BLaER1 treated with 17β-estradiol and CSF1 and Interleukin-3, amounts not matched to agents 10 nM and 100 nM (cell line): Measurements from ENCODE around the gene GIPC3.

Experiments
- H3K27ac ChIP-seq, 11 experiments: shearing (Covaris generic); formaldehyde crosslinking; 2 replicates each; pipeline ENCODE4 v1.8.1; 2022
- H3K27me3 ChIP-seq, 11 experiments: shearing (Covaris generic); formaldehyde crosslinking; 2 replicates each; pipeline ENCODE4 v1.8.1; 2022
- H3K36me3 ChIP-seq, 11 experiments: shearing (Covaris generic); formaldehyde crosslinking; 2 replicates each; pipeline ENCODE4 v1.8.1; 2022
- H3K4me1 ChIP-seq, 10 experiments: shearing (Covaris generic); formaldehyde crosslinking; 2 replicates each; pipeline ENCODE4 v1.8.1; 2022
- H3K4me2 ChIP-seq, 11 experiments: shearing (Covaris generic); formaldehyde crosslinking; 2 replicates each; pipeline ENCODE4 v1.8.1; 2022
- H3K4me3 ChIP-seq, 10 experiments: shearing (Covaris generic); formaldehyde crosslinking; 2 replicates each; pipeline ENCODE4 v1.8.1; 2022
- H3K9ac ChIP-seq, 11 experiments: shearing (Covaris generic); formaldehyde crosslinking; 2 replicates each; pipeline ENCODE4 v1.8.1; 2022
- H3K9me3 ChIP-seq, 11 experiments: shearing (Covaris generic); formaldehyde crosslinking; replicated peaks in 1 of 11; 2 replicates each; pipeline ENCODE4 v1.8.1; 2022
- H4K20me1 ChIP-seq, 11 experiments: shearing (Covaris generic); formaldehyde crosslinking; 2 replicates each; pipeline ENCODE4 v1.8.1; 2022
- Cebpa-rat ChIP-seq, 11 experiments: shearing (Covaris generic); IDR thresholded peaks; 2 replicates each; pipeline ENCODE4 v1.8.1; 2022

Gene GIPC3

GRCh38 chr19:3619631-3620012 lies 34.3 kb downstream of the GIPC3 start:
- H4K20me1 ChIP-seq = peaks cover 0 to 94% (median 73%) of the 10 kb centered on the region in 11 experiments; a peak in 19 of 22 replicates

GRCh38 chr19:3620145-3620816 lies 35.0 kb downstream of the GIPC3 start:
- Histone ChIP-seq H3K27ac (no peak overlapping the region), H3K27me3 (no peaks in the 10 kb centered on the region), H3K9ac (no peak overlapping the region; a peak in 1 of 22 replicates), H3K4me3 (no peak overlapping the region), H3K9me3 (no peaks in the 10 kb centered on the region), H3K4me2 (no peak overlapping the region), H3K4me1 (peaks cover 33 to 47% (median 40%) of the 10 kb centered on the region in 10 experiments), H3K36me3 (peaks cover 43 to 81% (median 57%) of the 10 kb centered on the region in 11 experiments; a peak in 21 of 22 replicates), H4K20me1 (peaks cover 0 to 98% (median 77%) of the 10 kb centered on the region in 11 experiments; a peak in 20 of 22 replicates)
- no peak for TF ChIP-seq Cebpa-rat (IDR thresholded peaks at IDR 0.05)

More at GRCh38 chr19:3619631-3620012, 34.3 kb downstream of the GIPC3 start:
- no peaks in the 10 kb centered on the region for H3K27me3 ChIP-seq
- H3K4me3 ChIP-seq = no peak overlapping the region
- H3K27ac ChIP-seq = no peak overlapping the region
- H3K9ac ChIP-seq = peak overlapping the region in 1 of 11 experiments; percentile 33; a peak in 2 of 22 replicates
- peaks cover 27 to 40% (median 33%) of the 10 kb centered on the region in 10 experiments for H3K4me1 ChIP-seq
- H3K9me3 ChIP-seq = no peaks in the 10 kb centered on the region
- peak overlapping the region in 2 of 11 experiments; percentile 7 to 89; a peak in 1 of 22 replicates for H3K4me2 ChIP-seq
- TF ChIP-seq Cebpa-rat (IDR thresholded peaks at IDR 0.05) = no peak
- peaks cover 43 to 82% (median 61%) of the 10 kb centered on the region in 11 experiments; a peak in 21 of 22 replicates for H3K36me3 ChIP-seq

GRCh38 chr19:3620817-3621547 lies 35.7 kb downstream of the GIPC3 start:
- Histone ChIP-seq H3K4me2 (no peak overlapping the region), H3K9me3 (no peaks in the 10 kb centered on the region), H4K20me1 (peaks cover 0 to 98% (median 79%) of the 10 kb centered on the region in 11 experiments; a peak in 20 of 22 replicates), H3K4me1 (peaks cover 40 to 54% (median 46%) of the 10 kb centered on the region in 10 experiments), H3K4me3 (no peak overlapping the region), H3K36me3 (peaks cover 43 to 74% (median 51%) of the 10 kb centered on the region in 11 experiments; a peak in 21 of 22 replicates), H3K27ac (no peak overlapping the region), H3K9ac (no peak overlapping the region), H3K27me3 (no peaks in the 10 kb centered on the region)
- no peak for TF ChIP-seq Cebpa-rat (IDR thresholded peaks at IDR 0.05)

GRCh38 chr19:3621689-3622088 lies 36.4 kb downstream of the GIPC3 start:
- Histone ChIP-seq H3K9ac (no peak overlapping the region), H3K4me1 (peaks cover 38 to 53% (median 44%) of the 10 kb centered on the region in 10 experiments), H4K20me1 (peaks cover 0 to 99% (median 82%) of the 10 kb centered on the region in 11 experiments; a peak in 20 of 22 replicates), H3K27me3 (no peaks in the 10 kb centered on the region), H3K4me3 (no peak overlapping the region), H3K36me3 (peaks cover 43 to 67% (median 51%) of the 10 kb centered on the region in 11 experiments; a peak in 21 of 22 replicates), H3K4me2 (no peak overlapping the region), H3K9me3 (no peaks in the 10 kb centered on the region), H3K27ac (no peak overlapping the region)
- no peak for TF ChIP-seq Cebpa-rat (IDR thresholded peaks at IDR 0.05)

- H3K27ac ChIP-seq = no peak overlapping the region
- peaks cover 43 to 62% (median 51%) of the 10 kb centered on the region in 11 experiments; a peak in 21 of 22 replicates for H3K36me3 ChIP-seq
- no peak overlapping the region for H3K4me3 ChIP-seq
- TF ChIP-seq Cebpa-rat (IDR thresholded peaks at IDR 0.05) = no peak
- no peak overlapping the region for H3K4me2 ChIP-seq
- no peaks in the 10 kb centered on the region for H3K9me3 ChIP-seq
- H3K9ac ChIP-seq = no peak overlapping the region
- H3K4me1 ChIP-seq = peaks cover 34 to 48% (median 39%) of the 10 kb centered on the region in 10 experiments
- no peaks in the 10 kb centered on the region for H3K27me3 ChIP-seq
- H4K20me1 ChIP-seq = peaks cover 0 to 93% (median 82%) of the 10 kb centered on the region in 11 experiments; a peak in 20 of 22 replicates
These were observed 36.9 kb downstream of the GIPC3 start for GRCh38 chr19:3622224-3622623.

GRCh38 chr19:3623716-3624115 lies 38.4 kb downstream of the GIPC3 start:
- Histone ChIP-seq H3K4me1 (peaks cover 19 to 36% (median 25%) of the 10 kb centered on the region in 10 experiments), H3K9ac (peak overlapping the region in 4 of 11 experiments; percentile 9 to 96 (median 92); a peak in 4 of 22 replicates), H3K27me3 (no peaks in the 10 kb centered on the region), H3K9me3 (no peaks in the 10 kb centered on the region), H3K4me3 (no peak overlapping the region), H4K20me1 (peaks cover 0 to 78% (median 72%) of the 10 kb centered on the region in 11 experiments; a peak in 19 of 22 replicates), H3K27ac (no peak overlapping the region), H3K36me3 (peaks cover 43 to 62% (median 51%) of the 10 kb centered on the region in 11 experiments; a peak in 21 of 22 replicates), H3K4me2 (no peak overlapping the region)
- TF ChIP-seq Cebpa-rat (IDR thresholded peaks at IDR 0.05) = no peak

GRCh38 chr19:3625996-3626472 lies 40.8 kb downstream of the GIPC3 start:
- Histone ChIP-seq H3K9ac (peak overlapping the region; percentile 82 to 96 (median 91)), H4K20me1 (peaks cover 0 to 63% (median 53%) of the 10 kb centered on the region in 11 experiments; a peak in 19 of 22 replicates), H3K4me1 (peaks cover 18 to 35% (median 22%) of the 10 kb centered on the region in 10 experiments), H3K36me3 (peaks cover 27 to 41% (median 35%) of the 10 kb centered on the region in 11 experiments; a peak in 21 of 22 replicates), H3K27ac (peak overlapping the region; percentile 90 to 98 (median 96)), H3K4me2 (peak overlapping the region; percentile 90 to 100 (median 97)), H3K4me3 (peak overlapping the region; percentile 79 to 99 (median 94)), H3K9me3 (no peaks in the 10 kb centered on the region), H3K27me3 (no peaks in the 10 kb centered on the region)
- no peak for TF ChIP-seq Cebpa-rat (IDR thresholded peaks at IDR 0.05)

GRCh38 chr19:3626473-3627350 lies 41.4 kb downstream of the GIPC3 start, which contains the start of gene CACTIN:
Gene CACTIN (minus strand): TSS chr19:3626790. CDS start chr19:3626762, 28 bp downstream.
- H4K20me1 ChIP-seq = peaks cover 0 to 63% (median 47%) of the 10 kb centered on the region in 11 experiments; a peak in 19 of 22 replicates
- H3K4me3 ChIP-seq = peak within 1 kb of the TSS; percentile 79 to 99 (median 94)
- H3K9me3 ChIP-seq = no peaks in the 10 kb centered on the region
- H3K4me1 ChIP-seq = peaks cover 18 to 35% (median 22%) of the 10 kb centered on the region in 10 experiments
- no peaks in the 10 kb centered on the region for H3K27me3 ChIP-seq
- H3K4me2 ChIP-seq = peak within 1 kb of the TSS; percentile 90 to 100 (median 97)
- TF ChIP-seq Cebpa-rat (IDR thresholded peaks at IDR 0.05) = no peak
- H3K36me3 ChIP-seq = peaks cover 22 to 41% (median 35%) of the 10 kb centered on the region in 11 experiments
- peak within 1 kb of the TSS; percentile 90 to 98 (median 96) for H3K27ac ChIP-seq
- peak within 1 kb of the TSS; percentile 82 to 96 (median 91) for H3K9ac ChIP-seq
